ENCODE results near the gene FZD10.

DNA sequence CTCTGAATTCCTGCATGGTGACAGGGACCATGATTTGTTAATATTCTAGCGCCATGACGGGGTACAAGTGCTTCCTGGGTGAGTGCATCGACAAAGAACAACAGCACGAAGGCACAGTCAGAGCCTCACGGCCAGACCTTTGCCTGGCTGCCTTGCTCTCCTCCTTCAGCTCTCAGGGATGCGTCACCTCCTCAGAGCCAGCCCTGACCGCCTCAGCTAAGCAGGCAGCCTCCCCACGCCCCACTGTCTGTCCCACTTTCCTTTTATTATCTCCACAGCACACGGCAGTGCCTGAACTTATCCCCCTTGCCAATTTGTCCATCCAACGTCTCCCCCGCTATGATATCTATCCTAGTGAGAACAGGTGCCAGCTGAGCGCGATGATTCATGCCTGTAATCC, 16.5 kb upstream of the FZD10 start:
- no peak for TF ChIP-seq POLR2A (IDR thresholded peaks at IDR 0.05; ENCODE audit: low read depth, low read length)
- no peak for TF ChIP-seq POLR2AphosphoS5 (IDR thresholded peaks at IDR 0.05; ENCODE audit: low read depth, low read length)
